Measurements from ENCODE around the gene GEN1. TPM values are rescaled to one million over a fixed set of nuclear protein-coding genes. Genes with fewer than 3 reads are reported as not detected.

GEN1 gene
- total and polyA plus RNA-seq, 3 donors from 2014 or later, result 12.8 to 59.1 (median 31.9) TPM

GRCh38 chr2:17813010-17813741 is 59.2 kb downstream of the GEN1 start:
- intact Hi-C loops (cut with DNase I; ENCODE audit: low total_unique reads), result no loop called here
- no peaks in the 10 kb centered on the region for H3K27me3 ChIP-seq
- no peaks in the 10 kb centered on the region for H3K9me3 ChIP-seq
- H3K27ac ChIP-seq, result peak overlapping the region; percentile 48 to 76
- H3K4me1 ChIP-seq, result peaks cover 17% of the 10 kb centered on the region
- no peak for DNase-seq
- no peaks in the 10 kb centered on the region for H3K36me3 ChIP-seq (ENCODE audit: low read depth, missing control alignments)
- no peak overlapping the region for H3K4me3 ChIP-seq
- no peak for TF ChIP-seq POLR2A (IDR thresholded peaks at IDR 0.05)
- TF ChIP-seq CTCF (IDR thresholded peaks at IDR 0.05), result no peak
- 34 to 48% methylated on average over 5 of the region's 5 CpGs for WGBS, 2 donors

- no peaks in the 10 kb centered on the region for H3K36me3 ChIP-seq (ENCODE audit: low read depth, missing control alignments)
- TF ChIP-seq POLR2A (IDR thresholded peaks at IDR 0.05) (no peak), CTCF (IDR thresholded peaks at IDR 0.05) (no peak)
- H3K9me3 ChIP-seq, result no peaks in the 10 kb centered on the region
- no peaks in the 10 kb centered on the region for H3K27me3 ChIP-seq
- H3K27ac ChIP-seq, result peak overlapping the region; percentile 48 to 76
- no peak overlapping the region for H3K4me3 ChIP-seq
- DNase-seq, result no peak
- WGBS, 2 donors, result 53 to 61% methylated on average over 5 of the region's 5 CpGs
- H3K4me1 ChIP-seq, result peaks cover 17% of the 10 kb centered on the region
- intact Hi-C loops (cut with DNase I; ENCODE audit: low total_unique reads), result no loop called here
Observed at GRCh38 chr2:17813742-17814473, 60.0 kb downstream of the GEN1 start.

- H3K4me1 ChIP-seq, result peaks cover 17% of the 10 kb centered on the region
- DNase-seq, result no peak
- TF ChIP-seq CTCF (IDR thresholded peaks at IDR 0.05) (no peak), POLR2A (IDR thresholded peaks at IDR 0.05) (no peak)
- no peak overlapping the region for H3K27ac ChIP-seq
- no peaks in the 10 kb centered on the region for H3K27me3 ChIP-seq
- intact Hi-C loops (cut with DNase I; ENCODE audit: low total_unique reads), result no loop called here
- H3K9me3 ChIP-seq, result no peaks in the 10 kb centered on the region
- H3K36me3 ChIP-seq (ENCODE audit: low read depth, missing control alignments), result no peaks in the 10 kb centered on the region
- no peak overlapping the region for H3K4me3 ChIP-seq
- 89 to 92% methylated on average over 1 of the region's 1 CpG for WGBS, 2 donors
Observed at GRCh38 chr2:17814601-17815000, 60.7 kb downstream of the GEN1 start.

- Histone ChIP-seq H3K27ac (no peak overlapping the region), H3K9me3 (no peaks in the 10 kb centered on the region), H3K36me3 (ENCODE audit: low read depth, missing control alignments) (no peaks in the 10 kb centered on the region), H3K4me1 (peaks cover 17% of the 10 kb centered on the region), H3K27me3 (no peaks in the 10 kb centered on the region), H3K4me3 (no peak overlapping the region)
- 38 to 39% methylated on average over 6 to 8 of the region's 8 CpGs for WGBS, 2 donors
- TF ChIP-seq POLR2A (IDR thresholded peaks at IDR 0.05) (no peak), CTCF (IDR thresholded peaks at IDR 0.05) (no peak)
- intact Hi-C loops (cut with DNase I; ENCODE audit: low total_unique reads), result no loop called here
- DNase-seq, result no peak
Observed at GRCh38 chr2:17815468-17816184, 61.7 kb downstream of the GEN1 start.

Data from testis (tissue), 3 donors.